Hypothalamus (tissue), 51 donors: ENCODE data around the gene MRAP2.
"Not testable (repeated sequence)": the region's sequence is repeated elsewhere in the genome, so short reads cannot be mapped to it uniquely, and the experiment has no call there.

Experiments used
- DNase-seq, 51 donors: peaks; one replicate each; lab custom pipeline; 2025; lab: John Stamatoyannopoulos, UW

The MRAP2 gene

GRCh38 chr6:84027340-84028181, 6.0 kb upstream of the MRAP2 start:
- DNase-seq: peak in 7 of 51 donors; percentile 6 to 44 (median 11)

GRCh38 chr6:84028350-84028749, 5.2 kb upstream of the MRAP2 start:
- DNase-seq: no peak

GRCh38 chr6:84032000-84032399, 1.6 kb upstream of the MRAP2 start:
- not testable (repeated sequence) for DNase-seq

GRCh38 chr6:84035484-84035883, 1.9 kb downstream of the MRAP2 start:
- no peak for DNase-seq

- no peak for DNase-seq
These were observed 4.0 kb downstream of the MRAP2 start for GRCh38 chr6:84037425-84038089.

GRCh38 chr6:84042603-84043002, 9.0 kb downstream of the MRAP2 start:
- no peak for DNase-seq

- no peak for DNase-seq
These were observed 10.0 kb downstream of the MRAP2 start for GRCh38 chr6:84043555-84043954.

- DNase-seq: no peak
These were observed 13.2 kb downstream of the MRAP2 start for GRCh38 chr6:84046755-84047154.

GRCh38 chr6:84048588-84048987, 15.0 kb downstream of the MRAP2 start:
- DNase-seq: no peak

GRCh38 chr6:84050408-84050807, 16.8 kb downstream of the MRAP2 start:
- peak in 1 of 51 donors; percentile 7 for DNase-seq

GRCh38 chr6:84052204-84052882, 18.8 kb downstream of the MRAP2 start:
- DNase-seq: peak in 16 of 51 donors; percentile 4 to 83 (median 16)

- no peak for DNase-seq
These were observed 19.3 kb downstream of the MRAP2 start for GRCh38 chr6:84052883-84053241.

GRCh38 chr6:84055647-84056046, 22.1 kb downstream of the MRAP2 start:
- DNase-seq: no peak

GRCh38 chr6:84057908-84058307, 24.3 kb downstream of the MRAP2 start:
- no peak for DNase-seq

GRCh38 chr6:84059082-84059481, 25.5 kb downstream of the MRAP2 start:
- DNase-seq: no peak

- no peak for DNase-seq
These were observed 27.6 kb downstream of the MRAP2 start for GRCh38 chr6:84061174-84061573.

GRCh38 chr6:84061613-84062398, 28.2 kb downstream of the MRAP2 start:
- no peak for DNase-seq

GRCh38 chr6:84062519-84063154, 29.1 kb downstream of the MRAP2 start:
- no peak for DNase-seq

- peak in 1 of 51 donors; percentile 9 for DNase-seq
These were observed 32.2 kb downstream of the MRAP2 start for GRCh38 chr6:84065693-84066290.

- DNase-seq: no peak
These were observed 33.0 kb downstream of the MRAP2 start for GRCh38 chr6:84066536-84066935.
